HepG2 (cell line): Measurements from ENCODE around the gene ANO9. TPM values are rescaled to one million over a fixed set of nuclear protein-coding genes. Genes with fewer than 3 reads are reported as not detected.

ENCODE experiments used
- CHCHD3 ChIP-seq: sonication (generic); formaldehyde crosslinking; IDR thresholded peaks from 2 replicates; pipeline ENCODE4 v1.8.0; 2022; ENCODE audit warnings: mild to moderate bottlenecking, missing genetic modification reagents, moderate library complexity
- HNRNPK ChIP-seq: fragments of 200-400 bp; formaldehyde crosslinking; IDR thresholded peaks from 2 replicates; pipeline ENCODE4 v1.6.1; 2018; ENCODE audit warnings: low read length, low read depth, moderate library complexity, mild to moderate bottlenecking; ENCODE audit not compliant: poor library complexity, severe bottlenecking
- JUND ChIP-seq: sonication (generic); formaldehyde crosslinking; IDR thresholded peaks from 2 replicates; pipeline ENCODE4 v1.8.0; 2022; ENCODE audit warnings: mild to moderate bottlenecking, missing genetic modification reagents
- LBX2 ChIP-seq: sonication (generic); formaldehyde crosslinking; IDR thresholded peaks from 2 replicates; pipeline ENCODE4 v1.5.0; 2020; ENCODE audit warnings: missing genetic modification reagents, mild to moderate bottlenecking, borderline replicate concordance
- PCBP2 ChIP-seq: fragments of 200-400 bp; formaldehyde crosslinking; optimal IDR thresholded peaks from 2 replicates; pipeline ENCODE3; 2018; ENCODE audit warnings: low read length, low read depth; ENCODE audit not compliant: poor library complexity, severe bottlenecking
- RBFOX2 ChIP-seq: fragments of 200-400 bp; formaldehyde crosslinking; IDR thresholded peaks from 2 replicates; pipeline ENCODE4 v1.6.1; 2017; ENCODE audit warnings: low read depth, mild to moderate bottlenecking, low read length
- TSC22D2 ChIP-seq: sonication (generic); formaldehyde crosslinking; IDR thresholded peaks from 2 replicates; pipeline ENCODE4 v1.5.1; 2020; ENCODE audit warnings: missing genetic modification reagents, mild to moderate bottlenecking, borderline replicate concordance
- ZBTB2 ChIP-seq: sonication (generic); formaldehyde crosslinking; IDR thresholded peaks from 2 replicates; pipeline ENCODE4 v1.8.0; 2022; ENCODE audit warnings: low read depth, missing genetic modification reagents
- ZBTB40 ChIP-seq, 2 experiments: fragments of 450-650 bp in 1 of 2; sonication (generic) in 1 of 2; formaldehyde crosslinking in 1 of 2; IDR thresholded peaks; 2 replicates each; pipeline versions ENCODE4 v1.6.1 to v1.8.0; 2016 to 2022; ENCODE audit warnings: antibody characterized with exemption in 1 of 2, mild to moderate bottlenecking in 1 of 2, missing genetic modification reagents in 1 of 2
- ZFY ChIP-seq: sonication (generic); formaldehyde crosslinking; IDR thresholded peaks from 2 replicates; pipeline ENCODE4 v1.4.0; 2020; ENCODE audit warnings: missing genetic modification reagents
- ZMYM2 ChIP-seq: sonication (generic); formaldehyde crosslinking; IDR thresholded peaks from 2 replicates; pipeline ENCODE4 v1.8.0; 2022; ENCODE audit warnings: mild to moderate bottlenecking, missing genetic modification reagents
- ZNF335 ChIP-seq: sonication (generic); formaldehyde crosslinking; IDR thresholded peaks from 2 replicates; pipeline ENCODE4 v1.4.0; 2020; ENCODE audit warnings: missing genetic modification reagents
- ZNF496 ChIP-seq: sonication (generic); formaldehyde crosslinking; IDR thresholded peaks from 2 replicates; pipeline ENCODE4 v1.8.1; 2023; ENCODE audit warnings: mild to moderate bottlenecking, moderate library complexity, missing genetic modification reagents; ENCODE audit not compliant: insufficient replicate concordance
- ZNF670 ChIP-seq: sonication (generic); formaldehyde crosslinking; IDR thresholded peaks from 2 replicates; pipeline ENCODE4 v1.8.0; 2022; ENCODE audit warnings: mild to moderate bottlenecking, missing genetic modification reagents, borderline replicate concordance
- polyA plus RNA-seq, 8 experiments: library from polyadenylated mRNA; depleted of rRNA in 3 of 8; stranded (reverse) in 7 of 8; unstranded in 1 of 8; fragments of >200 nt; fragmentation: Illumina TruSeq in 4 of 8; extraction: Trizol in 4 of 8; gene quantifications; 2 replicates each; pipeline versions ENCODE4 v1.2.1 to v1.2.3, GENCODE V29; 2011 to 2016; ENCODE audit warnings: low read depth in 4 of 8, missing spikeins in 1 of 8, mixed read lengths in 1 of 8; ENCODE audit not compliant: insufficient read depth in 1 of 8
- total RNA-seq, 5 experiments: library from RNA; depleted of rRNA; stranded (reverse); fragments of >200 nt; fragmentation: Illumina TruSeq; extraction: Trizol; gene quantifications; 2 replicates each; pipeline ENCODE4 v1.2.3, GENCODE V29; 2016; ENCODE audit warnings: low read depth in 1 of 5

ANO9 gene
- total and polyA plus RNA-seq, 2 of the 13 experiments (the other 11 are each of a cell fraction or from before 2014, with no cell fraction given), result 8.9 to 14.3 TPM

GRCh38 chr11:375065-376025, 66.5 kb downstream of the ANO9 start (continued):
- TF ChIP-seq ZBTB40 (IDR thresholded peaks at IDR 0.05), result no peak
- TF ChIP-seq ZBTB40 (CRISPR knock-in tag; IDR thresholded peaks at IDR 0.05), result no peak
- no peak for TF ChIP-seq ZFY (CRISPR knock-in tag)
- TF ChIP-seq RBFOX2, result 0 out of 2 replicates have a peak, but pooled peaks have one; percentile 27
- no peak for TF ChIP-seq CHCHD3 (CRISPR knock-in tag)
- peak; percentile 83 for TF ChIP-seq HNRNPK
- TF ChIP-seq JUND, result no peak
- TF ChIP-seq ZBTB2 (CRISPR knock-in tag), result no peak
- TF ChIP-seq ZNF670, result no peak
- TF ChIP-seq ZMYM2, result no peak
- no peak for TF ChIP-seq ZNF496 (CRISPR knock-in tag)
- TF ChIP-seq TSC22D2 (CRISPR knock-in tag), result no peak
- TF ChIP-seq ZNF335, result no peak
- TF ChIP-seq PCBP2, result peak; percentile 27
- TF ChIP-seq LBX2, result no peak
